Measurements from ENCODE around the gene PLAGL1. TPM values are rescaled to one million over a fixed set of nuclear protein-coding genes. Genes with fewer than 3 reads are reported as not detected.

PLAGL1 gene, protein sequence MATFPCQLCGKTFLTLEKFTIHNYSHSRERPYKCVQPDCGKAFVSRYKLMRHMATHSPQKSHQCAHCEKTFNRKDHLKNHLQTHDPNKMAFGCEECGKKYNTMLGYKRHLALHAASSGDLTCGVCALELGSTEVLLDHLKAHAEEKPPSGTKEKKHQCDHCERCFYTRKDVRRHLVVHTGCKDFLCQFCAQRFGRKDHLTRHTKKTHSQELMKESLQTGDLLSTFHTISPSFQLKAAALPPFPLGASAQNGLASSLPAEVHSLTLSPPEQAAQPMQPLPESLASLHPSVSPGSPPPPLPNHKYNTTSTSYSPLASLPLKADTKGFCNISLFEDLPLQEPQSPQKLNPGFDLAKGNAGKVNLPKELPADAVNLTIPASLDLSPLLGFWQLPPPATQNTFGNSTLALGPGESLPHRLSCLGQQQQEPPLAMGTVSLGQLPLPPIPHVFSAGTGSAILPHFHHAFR
- 11.4 and 14.5 TPM in 2 replicates for total RNA-seq

GRCh38 chr6:144008120-144008811, at the start of gene PLAGL1:
TSS of gene PLAGL1 (minus strand) at chr6:144008259. CDS start at chr6:143948136, 60,123 bp downstream.

Other genes with a start within 250 kb of the PLAGL1 start
- gene LTV1, start 164.9 kb downstream of the PLAGL1 start, total RNA-seq = 17.2 and 21.1 TPM in 2 replicates
- not detected in 2 replicates for gene ZC2HC1B, start 143.8 kb downstream of the PLAGL1 start, total RNA-seq
- gene SF3B5, start 87.3 kb upstream of the PLAGL1 start, total RNA-seq = 117 and 122 TPM in 2 replicates
- gene STX11, start 142.3 kb upstream of the PLAGL1 start, total RNA-seq = 0.28 and 0.55 TPM in 2 replicates

Measured in smooth muscle cell of bladder (primary cell).